Activated CD4-positive, alpha-beta T cell treated with anti-CD3 and anti-CD28 coated beads, Interleukin-2, amount 50 U/mL, for 24 hours (primary cell): Measurements from ENCODE around the gene IMPG2.

Source experiments
- DNase-seq, 2 donors: peaks; one replicate each; pipeline ENCODE4 v3.0.0-alpha.2; 2020; ENCODE audit warnings: low read depth in 1 of 2, low spot score in 1 of 2

The IMPG2 gene

DNA sequence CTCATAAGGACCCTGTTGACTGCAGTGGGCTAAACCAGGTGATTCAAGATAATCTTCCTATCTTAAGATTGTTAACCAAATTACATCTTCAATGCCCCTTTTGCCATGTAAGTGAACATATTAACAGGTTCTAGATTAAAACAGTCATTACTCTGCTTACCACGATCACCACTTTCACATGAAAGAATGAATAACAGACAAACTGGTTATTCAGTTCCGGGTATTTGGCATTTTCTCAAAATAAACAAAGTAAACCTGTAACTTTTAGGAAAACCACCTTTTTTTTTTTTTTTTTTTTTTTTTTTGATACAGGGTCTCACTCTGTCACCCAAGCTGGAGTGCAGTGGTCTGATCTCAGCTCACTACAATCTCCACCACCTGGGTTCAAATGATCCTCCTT, 131.2 kb downstream of the IMPG2 start:
- DNase-seq = no peak

DNA sequence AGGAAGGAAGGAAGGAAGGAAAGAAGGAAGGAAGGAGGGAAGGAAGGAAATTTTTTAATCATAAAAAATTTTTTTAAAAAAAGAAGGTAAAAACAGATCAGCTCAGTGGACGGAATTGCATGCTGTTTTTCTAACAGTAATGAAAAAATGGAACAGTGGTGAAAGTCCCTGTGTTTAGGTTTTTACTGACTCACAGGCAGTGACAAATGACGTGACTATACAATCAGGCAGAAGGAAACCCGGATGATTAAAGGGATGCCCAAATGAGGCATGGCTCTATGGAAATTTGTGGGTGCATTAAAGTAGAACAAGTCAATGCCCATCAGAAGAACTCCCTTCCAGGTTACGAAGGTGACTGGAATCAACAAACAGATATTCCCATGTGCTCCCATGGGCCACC, 135.0 kb downstream of the IMPG2 start:
- DNase-seq = no peak

DNA sequence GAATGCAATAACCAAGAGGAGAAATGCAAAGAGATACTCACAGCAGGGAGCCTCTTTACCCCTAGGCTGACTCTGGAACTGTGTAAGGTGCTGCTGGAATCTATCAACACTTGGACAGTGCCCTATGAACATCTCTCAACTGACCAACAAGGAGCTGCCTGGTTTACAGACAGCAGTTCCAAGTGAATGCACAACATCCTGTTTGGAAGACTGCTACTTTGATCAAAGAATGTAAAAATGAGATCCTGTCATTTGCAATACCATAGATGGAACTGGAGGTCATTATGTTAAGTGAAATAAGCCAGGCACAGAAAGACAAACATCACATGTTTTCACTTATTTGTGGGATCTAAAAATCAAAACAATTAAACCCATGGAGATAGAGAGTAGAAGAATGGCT, 136.3 kb downstream of the IMPG2 start:
- no peak for DNase-seq

DNA sequence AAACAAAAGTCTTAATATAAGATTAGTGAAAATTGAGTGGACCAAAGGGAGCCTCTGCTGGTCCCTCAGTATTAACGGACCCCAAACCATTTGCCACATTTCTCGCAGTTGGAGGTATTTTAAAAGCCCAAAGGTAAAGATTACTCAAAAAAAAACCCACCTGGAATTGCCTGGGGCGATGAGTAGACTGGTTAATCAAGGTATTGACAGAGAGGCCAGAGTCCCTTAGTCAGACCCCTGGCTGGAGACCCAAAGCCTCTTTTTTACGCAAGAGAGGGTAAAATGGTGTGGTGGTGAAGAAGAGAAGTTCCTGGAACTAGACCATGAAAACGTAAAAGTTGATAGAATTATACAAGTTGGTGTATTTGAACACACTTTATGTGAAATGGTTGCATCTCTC, 137.2 kb downstream of the IMPG2 start:
- DNase-seq = no peak

DNA sequence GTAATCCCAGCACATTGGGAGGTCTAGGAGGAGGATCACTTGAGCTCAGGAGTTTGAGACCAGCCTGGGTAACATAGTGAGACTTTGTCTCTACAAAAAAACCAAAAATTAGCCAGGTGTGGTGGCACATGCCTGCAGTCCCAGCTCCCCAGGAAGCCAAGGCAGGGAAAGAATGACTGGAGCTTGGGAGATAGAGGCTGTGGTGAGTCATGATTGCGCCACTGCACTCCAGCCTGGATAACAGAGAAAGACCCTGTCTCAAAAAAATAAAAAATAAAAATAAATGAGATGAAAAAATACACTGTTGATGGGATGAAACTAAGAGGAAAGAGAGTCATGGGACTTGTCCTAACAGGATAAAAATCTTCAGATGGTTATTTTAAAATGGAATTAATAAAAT, 137.6 kb downstream of the IMPG2 start:
- no peak for DNase-seq

DNA sequence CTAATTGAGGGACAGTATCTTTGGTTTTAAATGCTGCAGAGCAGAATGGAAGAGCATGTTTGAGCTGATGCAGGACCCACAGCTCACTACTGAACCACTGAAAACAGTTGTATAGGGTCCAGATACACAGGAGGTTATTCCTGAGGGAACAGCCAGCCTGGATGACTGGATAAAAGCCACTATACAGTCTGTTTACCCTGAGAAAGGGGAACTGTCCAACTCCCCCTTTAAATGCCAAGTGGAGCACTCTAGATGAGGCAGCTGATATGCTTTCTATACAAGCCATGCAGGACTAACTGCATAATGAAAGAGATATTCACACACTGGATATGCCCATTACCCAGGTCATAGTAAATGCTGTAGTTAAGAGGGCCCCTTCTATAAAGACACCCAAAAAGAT, 138.6 kb downstream of the IMPG2 start:
- DNase-seq = no peak

DNA sequence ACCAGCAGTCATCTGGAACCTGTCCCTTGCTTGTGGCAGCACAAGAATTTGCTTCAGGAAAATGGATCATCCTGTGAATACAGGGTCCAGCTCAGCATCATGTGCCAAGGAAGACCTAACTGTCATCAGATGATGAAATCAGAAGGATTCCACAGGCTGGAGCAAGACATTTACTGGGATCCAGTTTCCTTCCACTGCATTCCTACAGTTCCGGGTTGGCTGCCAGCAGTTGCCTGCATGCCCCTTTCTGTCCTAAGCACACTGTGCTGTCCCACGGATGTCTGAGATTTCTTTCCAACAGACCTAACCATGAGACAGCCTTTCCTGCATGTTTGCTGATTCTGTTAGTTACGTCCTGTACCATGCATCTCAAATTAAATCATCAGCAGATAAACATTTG, 140.7 kb downstream of the IMPG2 start:
- DNase-seq = no peak

DNA sequence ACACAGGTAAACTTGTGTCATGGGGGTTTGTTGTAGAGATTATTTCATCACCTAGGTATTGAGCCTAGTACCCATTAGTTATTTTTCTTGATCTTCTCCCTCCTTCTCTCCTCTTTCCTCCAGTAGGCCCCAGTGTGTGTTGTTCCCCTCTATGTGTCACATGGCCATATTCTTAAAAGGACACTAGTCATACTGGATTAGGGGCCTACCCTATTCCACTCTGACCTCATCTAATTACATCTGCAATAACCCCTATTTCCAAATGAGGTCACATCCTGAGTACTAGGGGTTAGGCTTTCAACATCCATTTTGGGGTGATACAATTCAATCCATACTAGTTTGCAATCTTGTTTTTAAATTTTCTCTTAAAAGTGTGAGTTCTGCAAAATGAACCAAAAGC, 142.8 kb downstream of the IMPG2 start:
- DNase-seq = no peak
